ENCODE results near the gene SDHD.

SDHD gene

GRCh38 chr11:112106070-112106469 lies 19.4 kb downstream of the SDHD start:
- no peak for DNase-seq

DNA sequence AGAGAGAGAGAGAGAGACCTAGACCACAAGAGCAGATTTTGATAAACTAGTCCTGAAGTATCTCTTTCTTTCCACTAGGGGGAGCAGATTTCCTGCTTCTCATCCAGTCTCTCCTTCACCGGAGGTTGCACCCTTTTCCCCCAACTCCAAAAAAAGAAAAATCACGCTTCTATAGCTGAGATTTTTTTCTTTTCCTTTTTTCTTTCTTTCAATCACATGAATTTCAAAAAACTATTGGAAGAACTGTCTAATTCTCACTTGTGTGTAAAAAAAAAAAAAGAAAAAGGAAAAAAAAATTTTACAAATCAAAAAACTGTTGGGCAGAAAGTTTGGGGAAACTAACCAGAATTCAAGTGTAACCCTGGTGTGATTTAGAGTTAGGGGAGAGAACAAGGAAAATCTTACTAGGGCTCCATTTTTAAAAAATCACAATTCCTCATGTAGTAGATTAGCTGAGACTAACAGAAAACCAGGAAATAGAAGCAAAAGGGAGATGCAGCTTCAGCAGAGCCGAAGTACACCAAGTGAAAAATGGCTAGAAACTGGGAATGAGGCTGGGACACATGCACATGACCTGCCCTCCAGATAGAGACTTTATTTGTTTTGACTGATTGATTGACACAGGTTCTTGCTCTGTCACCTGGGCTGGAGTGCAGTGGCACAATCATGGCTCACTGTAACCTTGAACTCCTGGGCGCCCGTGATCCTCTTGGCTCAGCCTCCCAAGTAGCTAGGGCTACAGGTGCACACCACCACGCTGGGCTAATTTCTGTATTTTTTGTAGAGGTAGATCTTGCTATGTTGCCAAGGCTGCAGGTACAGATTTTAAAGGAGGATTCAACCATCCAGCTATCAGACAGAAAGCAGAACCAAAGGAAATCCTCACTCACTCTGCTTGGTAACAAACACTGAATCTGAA lies 27.1 kb downstream of the SDHD start:
- no peak for DNase-seq

- DNase-seq = no peak
These were observed 27.8 kb downstream of the SDHD start for GRCh38 chr11:112114460-112114859.

GRCh38 chr11:112115386-112115785 lies 28.7 kb downstream of the SDHD start:
- no peak for DNase-seq

DNA sequence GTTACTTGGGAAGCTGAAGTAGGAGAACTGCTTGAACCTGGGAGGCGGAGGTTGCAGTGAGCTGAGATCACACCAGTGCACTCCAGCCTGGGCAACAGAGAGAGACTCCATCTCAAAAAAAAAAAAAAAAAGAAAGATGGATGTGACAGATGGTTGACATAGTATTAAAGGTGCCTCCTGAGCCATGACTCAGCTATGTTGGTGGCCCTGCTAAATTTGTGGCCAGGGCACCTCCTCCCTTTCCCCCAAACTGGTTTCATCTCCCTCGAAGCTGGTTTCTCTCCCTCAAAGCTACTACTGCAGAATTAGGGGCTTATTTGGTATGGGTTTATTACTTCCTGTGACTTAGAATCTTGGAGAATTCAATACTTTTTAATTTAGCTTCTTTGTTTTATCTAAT lies 31.5 kb downstream of the SDHD start:
- DNase-seq = no peak

DNA sequence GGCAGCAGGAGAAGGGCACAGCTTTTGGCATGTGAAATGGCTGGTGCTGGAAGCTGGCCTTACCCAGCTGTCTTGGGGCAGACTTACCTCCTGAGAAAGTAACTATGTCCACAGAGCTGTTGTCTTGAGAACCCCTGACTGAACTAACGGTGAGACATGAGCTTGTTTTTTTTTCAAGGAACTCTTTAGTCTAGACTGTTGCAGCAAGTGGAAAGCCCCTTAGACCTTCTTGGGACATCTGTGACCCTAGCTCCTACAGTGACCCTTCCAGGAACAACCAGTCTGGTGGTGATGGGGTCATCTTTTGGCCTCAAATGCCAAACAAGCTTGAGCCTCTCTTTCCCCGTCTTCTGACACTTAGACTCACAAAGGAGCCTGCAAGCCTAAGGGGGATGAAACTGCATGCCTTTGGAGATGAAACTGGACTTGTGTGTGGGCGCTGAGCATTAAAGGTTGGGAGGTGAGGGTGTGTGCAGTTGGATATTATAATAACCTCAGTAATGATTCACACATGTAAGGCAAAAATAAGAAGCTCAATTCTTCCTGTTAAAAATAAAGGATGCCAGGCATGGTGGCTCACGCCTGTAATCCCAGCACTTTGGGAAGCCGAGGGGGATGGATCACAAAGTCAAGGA lies 35.4 kb downstream of the SDHD start:
- DNase-seq = no peak

- DNase-seq = no peak
These were observed 36.5 kb downstream of the SDHD start for GRCh38 chr11:112123129-112123528.

DNA sequence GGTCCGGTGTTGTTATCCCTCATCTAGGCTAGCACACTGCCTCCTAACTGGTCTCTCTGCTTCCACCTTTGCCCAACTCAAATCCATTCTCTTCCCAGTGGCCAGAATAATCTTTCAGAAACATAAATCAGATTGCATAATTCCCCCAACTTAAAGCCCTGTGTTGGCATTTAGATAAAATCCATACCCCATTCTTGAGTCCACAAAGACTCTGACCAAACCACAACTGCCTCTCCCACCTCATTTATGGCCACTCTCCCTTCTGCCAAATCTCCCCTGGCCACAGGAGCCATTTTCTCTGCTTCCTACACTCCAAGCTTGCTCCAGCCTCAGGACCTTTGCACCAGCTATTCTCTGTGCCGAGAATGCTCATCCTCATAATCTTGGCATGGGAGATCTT lies 40.4 kb downstream of the SDHD start:
- DNase-seq = no peak

- peak; percentile 38 for DNase-seq
These were observed 41.9 kb downstream of the SDHD start for GRCh38 chr11:112128483-112129121.

GRCh38 chr11:112129656-112130055 lies 43.0 kb downstream of the SDHD start:
- no peak for DNase-seq

DNA sequence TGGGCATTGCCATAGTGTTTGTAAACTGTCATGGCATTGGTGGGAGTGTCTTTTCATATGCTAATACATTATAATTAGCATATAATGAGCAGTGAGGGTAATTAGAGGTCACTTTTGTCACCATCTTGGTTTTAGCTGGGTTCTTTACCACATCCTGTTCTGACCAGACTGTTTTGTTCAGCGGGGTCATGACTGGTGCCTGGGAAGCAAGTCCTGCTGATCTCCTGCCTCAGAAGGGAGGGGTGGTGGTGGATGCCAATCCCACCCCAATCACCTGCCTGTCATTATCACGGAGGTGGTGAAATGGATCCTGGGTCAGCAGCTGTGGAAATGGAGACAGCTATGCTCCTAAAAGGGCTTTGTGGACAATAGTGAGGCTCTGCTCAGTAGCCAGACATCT lies 46.1 kb downstream of the SDHD start:
- DNase-seq = no peak

DNA sequence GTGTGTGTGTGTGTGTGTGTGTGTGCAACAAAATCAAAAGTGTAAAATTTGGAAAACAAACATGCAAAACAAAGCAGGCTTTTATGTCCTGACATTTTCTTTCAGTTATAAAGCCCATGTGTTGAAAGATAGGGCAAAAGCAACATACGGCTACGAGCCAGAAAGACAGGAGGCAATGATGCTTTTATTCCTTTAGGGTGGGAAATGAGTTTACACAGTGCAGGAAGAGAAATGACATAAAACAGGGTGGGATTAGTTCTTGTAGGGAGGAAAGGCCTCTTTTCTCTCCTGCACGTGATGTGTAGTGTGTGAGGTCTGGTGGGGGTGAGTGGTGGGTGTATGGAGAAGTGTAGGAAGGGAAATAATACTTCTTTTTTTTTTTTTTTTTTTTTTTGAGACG lies 47.8 kb downstream of the SDHD start:
- no peak for DNase-seq

- DNase-seq = no peak
These were observed 56.9 kb downstream of the SDHD start for GRCh38 chr11:112143597-112143996.
